Testis (tissue), 3 donors: Measurements from ENCODE around the gene DMAP1. TPM values are rescaled to one million over a fixed set of nuclear protein-coding genes. Genes with fewer than 3 reads are reported as not detected.

Experiments
- DNase-seq: peaks from one replicate; pipeline ENCODE4 v3.0.0-alpha.2; 2019
- H3K27ac ChIP-seq, 2 donors: fragments of 200-600 bp; sonication (generic); one replicate each; pipeline ENCODE4 v1.5.1; 2019
- H3K27me3 ChIP-seq: fragments of 200-600 bp; sonication (generic); one replicate; pipeline ENCODE4 v1.5.1; 2019
- H3K36me3 ChIP-seq: fragments of 200-600 bp; sonication (generic); one replicate; pipeline ENCODE4 v1.5.1; 2017; ENCODE audit warnings: low read depth; ENCODE audit errors: missing control alignments
- H3K4me1 ChIP-seq: fragments of 200-600 bp; sonication (generic); one replicate; pipeline ENCODE4 v1.5.1; 2019
- H3K4me3 ChIP-seq, 2 donors: fragments of 200-600 bp; sonication (generic); one replicate each; pipeline ENCODE4 v1.5.1; 2017 to 2019
- H3K9me3 ChIP-seq: fragments of 200-600 bp; sonication (generic); one replicate; pipeline ENCODE4 v1.5.1; 2017
- CTCF ChIP-seq, 3 experiments: fragments of 450-650 bp in 2 of 3; fragments of 200-600 bp in 1 of 3; sonication (generic) in 1 of 3; IDR thresholded peaks; one replicate each; pipeline ENCODE4 v1.5.1; 2016 to 2019; ENCODE audit warnings: antibody characterized with exemption in 3 of 3, mild to moderate bottlenecking in 2 of 3, moderate library complexity in 1 of 3
- POLR2A ChIP-seq: fragments of 450-650 bp; IDR thresholded peaks from one replicate; pipeline ENCODE4 v1.6.1; 2017; ENCODE audit warnings: antibody characterized with exemption, mild to moderate bottlenecking, moderate library complexity
- WGBS, 2 donors: methylation state at CpG; one replicate each; pipeline ENCODE4 v1.1.5; 2018; 5-methylcytosine and 5-hydroxymethylcytosine counted together
- intact Hi-C: fragments of 100-400 bp; cut with DNase I; formaldehyde crosslinking; loops from one replicate; pipeline ENCODE4 v1.15.1; 2023; ENCODE audit warnings: low total_unique reads
- polyA plus RNA-seq: library from polyadenylated mRNA; stranded (reverse); fragments of 350-450 nt; fragmentation: Illumina TruSeq; extraction: RNeasy Lipid Tissue Mini Kit (QIAGEN cat#74804); gene quantifications from one replicate; pipeline ENCODE4 v1.2.3, GENCODE V29; 2014; ENCODE audit warnings: low read depth, low replicate concordance; ENCODE audit not compliant: insufficient read depth
- small RNA-seq, 2 donors: library from RNA; depleted of rRNA; stranded (forward); fragments of <200 nt; gene quantifications; one replicate each; pipeline ENCODE3, GENCODE V24; 2016
- total RNA-seq, 2 donors: library from RNA; depleted of rRNA; stranded (reverse); fragments of >200 nt; gene quantifications; one replicate each; pipeline ENCODE4 v1.2.3, GENCODE V29; 2016

The DMAP1 gene
- total and polyA plus RNA-seq, 3 donors from 2014 or later: 54.2 to 86.6 (median 84.2) TPM

GRCh38 chr1:44265656-44266358 lies 52.5 kb downstream of the DMAP1 start:
- intact Hi-C loops: no loop called here
- Histone ChIP-seq H3K27me3 (no peaks in the 10 kb centered on the region), H3K9me3 (no peaks in the 10 kb centered on the region), H3K4me3 (no peak overlapping the region), H3K4me1 (no peaks in the 10 kb centered on the region), H3K36me3 (no peaks in the 10 kb centered on the region), H3K27ac (no peak overlapping the region)
- no peak for DNase-seq
- TF ChIP-seq CTCF (IDR thresholded peaks at IDR 0.05) (no peak), POLR2A (no peak)
- 88 to 95% methylated on average over 1 of the region's 1 CpG for WGBS, 2 donors

- Histone ChIP-seq H3K27ac (no peak overlapping the region), H3K27me3 (no peaks in the 10 kb centered on the region), H3K36me3 (no peaks in the 10 kb centered on the region), H3K9me3 (no peaks in the 10 kb centered on the region), H3K4me1 (no peaks in the 10 kb centered on the region), H3K4me3 (no peak overlapping the region)
- DNase-seq: no peak
- TF ChIP-seq POLR2A (no peak), CTCF (IDR thresholded peaks at IDR 0.05) (no peak)
- 95% methylated on average over 6 of the region's 6 CpGs for WGBS, 2 donors
- intact Hi-C loops: no loop called here
Measured at GRCh38 chr1:44266400-44267344, 53.4 kb downstream of the DMAP1 start.

- no peak overlapping the region for H3K27ac ChIP-seq
- intact Hi-C loops: no loop called here
- no peaks in the 10 kb centered on the region for H3K9me3 ChIP-seq
- no peak for DNase-seq
- no peaks in the 10 kb centered on the region for H3K36me3 ChIP-seq
- whole genome bisulfite sequencing, 2 donors: 92 to 95% methylated on average over 5 of the region's 5 CpGs
- no peaks in the 10 kb centered on the region for H3K27me3 ChIP-seq
- no peak for TF ChIP-seq POLR2A
- TF ChIP-seq CTCF (IDR thresholded peaks at IDR 0.05): no peak
- H3K4me3 ChIP-seq: no peak overlapping the region
- H3K4me1 ChIP-seq: no peaks in the 10 kb centered on the region
Measured at GRCh38 chr1:44267438-44267837, 54.2 kb downstream of the DMAP1 start.

GRCh38 chr1:44268054-44268453 lies 54.8 kb downstream of the DMAP1 start:
- Histone ChIP-seq H3K9me3 (no peaks in the 10 kb centered on the region), H3K27me3 (no peaks in the 10 kb centered on the region), H3K27ac (no peak overlapping the region), H3K4me3 (no peak overlapping the region), H3K4me1 (no peaks in the 10 kb centered on the region), H3K36me3 (no peaks in the 10 kb centered on the region)
- WGBS, 2 donors: 87 to 95% methylated on average over 1 of the region's 1 CpG
- DNase-seq: no peak
- no peak for TF ChIP-seq POLR2A
- no peak for TF ChIP-seq CTCF (IDR thresholded peaks at IDR 0.05)
- intact Hi-C loops: no loop called here

Small RNA genes within 50 kb of the gene (small RNA-seq; reads per million reads assigned to genes)
- 0 reads per million in 2 donors for gene AL035417.1

Other genes with a start within 250 kb of the DMAP1 start
- 10 to 100 TPM; 39.4 to 44.7 TPM for gene DPH2, start 243.5 kb upstream of the DMAP1 start, total RNA-seq
- gene DPH2, start 243.5 kb upstream of the DMAP1 start, polyA plus RNA-seq: 27.6 TPM
- gene ATP6V0B, start 238.5 kb upstream of the DMAP1 start, total RNA-seq: 100 to 1,000 TPM; 173 to 222 TPM
- 102 TPM for gene ATP6V0B, start 238.5 kb upstream of the DMAP1 start, polyA plus RNA-seq
- 10 to 100 TPM; 40.9 to 65.9 TPM for gene B4GALT2, start 234.3 kb upstream of the DMAP1 start, total RNA-seq
- 47.7 TPM for gene B4GALT2, start 234.3 kb upstream of the DMAP1 start, polyA plus RNA-seq
- gene CCDC24, start 221.9 kb upstream of the DMAP1 start, total RNA-seq: 10 to 100 TPM; 28.8 to 31.3 TPM
- 64.9 TPM for gene CCDC24, start 221.9 kb upstream of the DMAP1 start, polyA plus RNA-seq
- 1 to 10 TPM; 1.2 to 1.7 TPM for gene SLC6A9, start 182.0 kb upstream of the DMAP1 start, total RNA-seq
- gene SLC6A9, start 182.0 kb upstream of the DMAP1 start, polyA plus RNA-seq: 2.3 TPM
- gene KLF17, start 94.7 kb upstream of the DMAP1 start, total RNA-seq: 1 to 10 TPM; 5.2 to 7.6 TPM
- 21.8 TPM for gene KLF17, start 94.7 kb upstream of the DMAP1 start, polyA plus RNA-seq
- gene KLF18, start 71.8 kb upstream of the DMAP1 start, total RNA-seq: under 1 TPM; 0.39 to 0.81 TPM
- 0.25 TPM for gene KLF18, start 71.8 kb upstream of the DMAP1 start, polyA plus RNA-seq
- gene ERI3, start 141.8 kb downstream of the DMAP1 start, total RNA-seq: 100 to 1,000 TPM; 104 to 109 TPM
- 140 TPM for gene ERI3, start 141.8 kb downstream of the DMAP1 start, polyA plus RNA-seq
- gene RNF220, start 191.8 kb downstream of the DMAP1 start, total RNA-seq: 100 to 1,000 TPM; 126 to 148 TPM
- gene RNF220, start 191.8 kb downstream of the DMAP1 start, polyA plus RNA-seq: 99.3 TPM